Karpas-422 (cell line): ENCODE measurements around the gene SCAP. TPM values are rescaled to one million over a fixed set of nuclear protein-coding genes. Genes with fewer than 3 reads are reported as not detected.

ENCODE experiments used
- DNase-seq: peaks from one replicate; pipeline ENCODE4 v3.0.0-alpha.2; 2015
- H2AFZ ChIP-seq: fragments of 200-600 bp; sonication (generic); 2 replicates; pipeline ENCODE4 v1.6.1; 2014; ENCODE audit warnings: antibody characterized with exemption, low read length, mixed read lengths
- H3K27ac ChIP-seq: fragments of 200-600 bp; sonication (generic); 2 replicates; pipeline ENCODE4 v1.5.1; 2014; ENCODE audit warnings: mild to moderate bottlenecking, low read length, moderate library complexity
- H3K27me3 ChIP-seq: fragments of 200-600 bp; sonication (generic); 2 replicates; pipeline ENCODE4 v1.6.1; 2014; ENCODE audit warnings: low read length, mixed read lengths
- H3K36me3 ChIP-seq: fragments of 200-600 bp; sonication (generic); 2 replicates; pipeline ENCODE4 v1.6.1; 2014; ENCODE audit warnings: low read length, mixed read lengths; ENCODE audit not compliant: insufficient read depth
- H3K4me1 ChIP-seq: fragments of 200-600 bp; sonication (generic); 2 replicates; pipeline ENCODE4 v1.6.1; 2014; ENCODE audit warnings: mild to moderate bottlenecking, low read length, mixed read lengths
- H3K4me2 ChIP-seq: fragments of 200-600 bp; sonication (generic); 2 replicates; pipeline ENCODE4 v1.6.1; 2014; ENCODE audit warnings: low read length, low read depth, mild to moderate bottlenecking; ENCODE audit not compliant: poor library complexity, severe bottlenecking
- H3K4me3 ChIP-seq: fragments of 200-600 bp; sonication (generic); 2 replicates; pipeline ENCODE4 v1.5.1; 2014; ENCODE audit warnings: mild to moderate bottlenecking, antibody characterized with exemption, low read length, mixed read lengths
- H3K79me2 ChIP-seq: fragments of 200-600 bp; sonication (generic); 2 replicates; pipeline ENCODE4 v1.6.1; 2014; ENCODE audit warnings: mild to moderate bottlenecking, low read length, mixed read lengths
- H3K9ac ChIP-seq: fragments of 200-600 bp; sonication (generic); 2 replicates; pipeline ENCODE4 v1.6.0; 2014; ENCODE audit warnings: low read length
- H3K9me2 ChIP-seq: fragments of 200-600 bp; sonication (generic), shearing (Covaris generic); replicated peaks from 2 replicates; pipeline ENCODE4 v1.6.0; 2014; ENCODE audit warnings: mild to moderate bottlenecking, low read length, moderate library complexity; ENCODE audit not compliant: insufficient read depth
- H3K9me3 ChIP-seq: fragments of 300-700, 200-600 bp; sonication (generic); 2 replicates; pipeline ENCODE4 v1.6.1; 2014; ENCODE audit warnings: low read length, mixed read lengths
- H4K20me1 ChIP-seq: fragments of 200-600 bp; sonication (generic); 2 replicates; pipeline ENCODE4 v1.6.1; 2014; ENCODE audit warnings: mild to moderate bottlenecking, antibody characterized with exemption, low read length, low read depth; ENCODE audit not compliant: insufficient read depth
- total RNA-seq: library from RNA; depleted of rRNA; stranded (reverse); fragments of >200 nt; shearing (Covaris generic); gene quantifications from 2 replicates; pipeline ENCODE4 v1.2.3, GENCODE V29; 2014; ENCODE audit warnings: low replicate concordance

Gene SCAP
- total RNA-seq, 1 experiment from 2014 or later, result 109 TPM

- Histone ChIP-seq H3K27me3 (no peaks in the 10 kb centered on the region), H4K20me1 (peaks cover 5% of the 10 kb centered on the region; the same call in 1 of the 2 replicates), H3K27ac (no peak overlapping the region), H3K4me1 (peaks cover 6% of the 10 kb centered on the region), H3K9me2 (no peaks in the 10 kb centered on the region), H3K9me3 (no peaks in the 10 kb centered on the region), H3K36me3 (peaks cover 28% of the 10 kb centered on the region), H3K4me3 (no peak overlapping the region), H3K9ac (no peak overlapping the region), H3K4me2 (no peak overlapping the region), H3K79me2 (peaks cover 66% of the 10 kb centered on the region), H2AFZ (no peak overlapping the region)
- no peak for DNase-seq
Observed at GRCh38 chr3:47436180-47436579, 39.6 kb downstream of the SCAP start.

GRCh38 chr3:47434849-47435248 is 40.9 kb downstream of the SCAP start:
- H4K20me1 ChIP-seq, result 0 out of 2 replicates have a peak, but pooled peaks cover 3% of the 10 kb centered on the region
- peaks cover 27% of the 10 kb centered on the region for H3K36me3 ChIP-seq
- no peaks in the 10 kb centered on the region for H3K27me3 ChIP-seq
- no peak overlapping the region for H2AFZ ChIP-seq
- H3K9me3 ChIP-seq, result no peaks in the 10 kb centered on the region
- H3K4me2 ChIP-seq, result no peak overlapping the region
- no peaks in the 10 kb centered on the region for H3K9me2 ChIP-seq
- H3K4me3 ChIP-seq, result no peak overlapping the region
- DNase-seq, result no peak
- H3K4me1 ChIP-seq, result no peaks in the 10 kb centered on the region
- peaks cover 57% of the 10 kb centered on the region for H3K79me2 ChIP-seq
- H3K9ac ChIP-seq, result no peak overlapping the region
- no peak overlapping the region for H3K27ac ChIP-seq

- peaks cover 25% of the 10 kb centered on the region; the same call in 1 of the 2 replicates for H3K36me3 ChIP-seq
Observed at GRCh38 chr3:47433796-47434195, 41.9 kb downstream of the SCAP start.

GRCh38 chr3:47432673-47433072 is 43.1 kb downstream of the SCAP start:
- Histone ChIP-seq H3K9me3 (no peaks in the 10 kb centered on the region), H3K9me2 (no peaks in the 10 kb centered on the region), H4K20me1 (0 out of 2 replicates have a peak, but pooled peaks cover 3% of the 10 kb centered on the region), H3K79me2 (peaks cover 49% of the 10 kb centered on the region), H3K4me3 (no peak overlapping the region), H3K4me1 (no peaks in the 10 kb centered on the region), H3K9ac (no peak overlapping the region), H3K27me3 (no peaks in the 10 kb centered on the region), H2AFZ (no peak overlapping the region), H3K27ac (no peak overlapping the region), H3K36me3 (peaks cover 18% of the 10 kb centered on the region; the same call in 1 of the 2 replicates), H3K4me2 (no peak overlapping the region)
- DNase-seq, result no peak

More at GRCh38 chr3:47433796-47434195, 41.9 kb downstream of the SCAP start:
- Histone ChIP-seq H3K9me2 (no peaks in the 10 kb centered on the region), H3K79me2 (peaks cover 51% of the 10 kb centered on the region), H2AFZ (no peak overlapping the region), H3K9ac (no peak overlapping the region), H4K20me1 (0 out of 2 replicates have a peak, but pooled peaks cover 3% of the 10 kb centered on the region), H3K4me1 (no peaks in the 10 kb centered on the region), H3K27me3 (no peaks in the 10 kb centered on the region), H3K27ac (no peak overlapping the region), H3K4me2 (no peak overlapping the region), H3K4me3 (no peak overlapping the region), H3K9me3 (no peaks in the 10 kb centered on the region)
- no peak for DNase-seq

GRCh38 chr3:47431225-47431624 is 44.5 kb downstream of the SCAP start:
- no peak for DNase-seq
- no peaks in the 10 kb centered on the region for H3K4me1 ChIP-seq
- no peak overlapping the region for H3K9ac ChIP-seq
- H3K27ac ChIP-seq, result no peak overlapping the region
- no peak overlapping the region for H3K4me3 ChIP-seq
- H3K79me2 ChIP-seq, result peaks cover 42% of the 10 kb centered on the region
- no peaks in the 10 kb centered on the region for H3K27me3 ChIP-seq
- H4K20me1 ChIP-seq, result peaks cover 3% of the 10 kb centered on the region; the same call in 1 of the 2 replicates
- H3K9me2 ChIP-seq, result no peaks in the 10 kb centered on the region
- H2AFZ ChIP-seq, result no peak overlapping the region
- no peak overlapping the region for H3K4me2 ChIP-seq
- H3K36me3 ChIP-seq, result peaks cover 29% of the 10 kb centered on the region
- no peaks in the 10 kb centered on the region for H3K9me3 ChIP-seq

GRCh38 chr3:47430606-47431005 is 45.1 kb downstream of the SCAP start:
- H3K27ac ChIP-seq, result no peak overlapping the region
- no peak overlapping the region for H2AFZ ChIP-seq
- no peak for DNase-seq
- no peaks in the 10 kb centered on the region for H3K27me3 ChIP-seq
- no peak overlapping the region for H3K4me2 ChIP-seq
- H4K20me1 ChIP-seq, result peaks cover 3% of the 10 kb centered on the region; the same call in 1 of the 2 replicates
- no peaks in the 10 kb centered on the region for H3K4me1 ChIP-seq
- no peaks in the 10 kb centered on the region for H3K9me3 ChIP-seq
- peaks cover 36% of the 10 kb centered on the region for H3K79me2 ChIP-seq
- H3K9me2 ChIP-seq, result no peaks in the 10 kb centered on the region
- H3K36me3 ChIP-seq, result peaks cover 29% of the 10 kb centered on the region
- H3K4me3 ChIP-seq, result no peak overlapping the region
- no peak overlapping the region for H3K9ac ChIP-seq

- no peak overlapping the region for H2AFZ ChIP-seq
- H4K20me1 ChIP-seq, result no peaks in the 10 kb centered on the region; the same call in 1 of the 2 replicates
- H3K4me3 ChIP-seq, result no peak overlapping the region
- no peak overlapping the region for H3K27ac ChIP-seq
- H3K4me1 ChIP-seq, result no peaks in the 10 kb centered on the region
- no peaks in the 10 kb centered on the region for H3K27me3 ChIP-seq
- H3K9me2 ChIP-seq, result no peaks in the 10 kb centered on the region
- no peak for DNase-seq
- H3K9me3 ChIP-seq, result no peaks in the 10 kb centered on the region
- H3K9ac ChIP-seq, result no peak overlapping the region
- H3K4me2 ChIP-seq, result no peak overlapping the region
- H3K36me3 ChIP-seq, result peaks cover 24% of the 10 kb centered on the region
- H3K79me2 ChIP-seq, result peaks cover 32% of the 10 kb centered on the region
Observed at GRCh38 chr3:47429476-47430270, 46.1 kb downstream of the SCAP start.

GRCh38 chr3:47428662-47429061 is 47.1 kb downstream of the SCAP start:
- H2AFZ ChIP-seq, result no peak overlapping the region
- DNase-seq, result no peak
- H3K79me2 ChIP-seq, result peaks cover 26% of the 10 kb centered on the region
- no peak overlapping the region for H3K27ac ChIP-seq
- no peak overlapping the region for H3K4me3 ChIP-seq
- no peak overlapping the region for H3K9ac ChIP-seq
- H3K4me1 ChIP-seq, result no peaks in the 10 kb centered on the region
- no peaks in the 10 kb centered on the region for H3K9me2 ChIP-seq
- H3K9me3 ChIP-seq, result no peaks in the 10 kb centered on the region
- no peaks in the 10 kb centered on the region; the same call in 1 of the 2 replicates for H4K20me1 ChIP-seq
- H3K36me3 ChIP-seq, result peaks cover 25% of the 10 kb centered on the region
- no peaks in the 10 kb centered on the region for H3K27me3 ChIP-seq
- no peak overlapping the region for H3K4me2 ChIP-seq
